Measurements from ENCODE around the gene GALNT18.

The GALNT18 gene

DNA sequence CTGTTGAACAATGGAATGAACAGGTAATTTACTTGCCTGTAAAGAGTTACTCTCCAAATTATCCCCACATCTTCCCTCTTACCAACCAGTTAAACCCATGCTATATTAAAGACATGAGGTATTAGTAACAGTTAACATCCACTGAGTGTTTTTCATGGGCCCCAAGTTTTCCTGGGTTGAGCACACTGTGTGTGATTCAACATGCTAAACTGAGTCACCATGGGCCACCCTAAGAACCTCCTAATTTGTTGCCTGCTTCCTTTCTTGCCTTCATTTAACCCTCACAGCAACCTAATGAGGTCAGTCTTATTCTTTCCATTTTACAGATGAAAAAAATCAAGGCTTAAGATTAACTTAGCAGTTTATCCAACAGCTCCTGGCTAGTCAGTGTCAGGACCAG is 51.0 kb downstream of the GALNT18 start:
- in situ Hi-C loops (cut with HindIII; ENCODE audit: low sequenced_read_pairs) = loop anchor here (5.0 kb wide), 1 partner anchor 49 kb away; no protein-coding TSS in a partner anchor

GRCh38 chr11:11569936-11570491 is 51.8 kb downstream of the GALNT18 start:
- in situ Hi-C loops (cut with HindIII; ENCODE audit: low sequenced_read_pairs) = loop anchor here (5.0 kb wide), 1 partner anchor 48 kb away; no protein-coding TSS in a partner anchor

DNA sequence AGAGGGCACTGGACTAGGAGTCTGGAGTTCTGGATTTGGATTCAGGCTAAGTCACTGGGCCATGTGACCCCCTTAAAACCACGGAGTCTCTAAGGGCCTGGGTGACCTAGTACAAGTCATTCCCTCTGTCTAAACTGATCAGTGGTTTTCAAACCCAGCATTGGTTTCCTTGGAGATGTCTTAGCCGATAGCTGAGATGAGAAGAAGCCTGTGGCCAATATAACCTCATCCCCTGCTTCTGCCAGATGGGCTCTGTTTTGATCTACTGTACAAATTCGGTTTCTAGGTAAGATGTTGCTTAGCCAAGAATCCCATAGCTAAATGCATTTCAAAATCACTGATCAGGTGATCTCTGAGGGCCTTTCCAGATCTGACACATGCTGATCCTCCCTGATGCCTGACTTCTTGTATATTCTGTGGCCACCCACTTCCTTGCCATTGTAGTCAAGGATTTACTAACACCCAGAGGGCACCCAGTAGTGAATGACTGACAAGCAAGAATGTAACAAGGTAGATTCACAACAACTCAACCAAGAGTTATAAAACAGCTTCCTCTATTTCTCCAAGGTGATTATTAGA is 53.1 kb downstream of the GALNT18 start:
- in situ Hi-C loops (cut with HindIII; ENCODE audit: low sequenced_read_pairs) = no loop called here

DNA sequence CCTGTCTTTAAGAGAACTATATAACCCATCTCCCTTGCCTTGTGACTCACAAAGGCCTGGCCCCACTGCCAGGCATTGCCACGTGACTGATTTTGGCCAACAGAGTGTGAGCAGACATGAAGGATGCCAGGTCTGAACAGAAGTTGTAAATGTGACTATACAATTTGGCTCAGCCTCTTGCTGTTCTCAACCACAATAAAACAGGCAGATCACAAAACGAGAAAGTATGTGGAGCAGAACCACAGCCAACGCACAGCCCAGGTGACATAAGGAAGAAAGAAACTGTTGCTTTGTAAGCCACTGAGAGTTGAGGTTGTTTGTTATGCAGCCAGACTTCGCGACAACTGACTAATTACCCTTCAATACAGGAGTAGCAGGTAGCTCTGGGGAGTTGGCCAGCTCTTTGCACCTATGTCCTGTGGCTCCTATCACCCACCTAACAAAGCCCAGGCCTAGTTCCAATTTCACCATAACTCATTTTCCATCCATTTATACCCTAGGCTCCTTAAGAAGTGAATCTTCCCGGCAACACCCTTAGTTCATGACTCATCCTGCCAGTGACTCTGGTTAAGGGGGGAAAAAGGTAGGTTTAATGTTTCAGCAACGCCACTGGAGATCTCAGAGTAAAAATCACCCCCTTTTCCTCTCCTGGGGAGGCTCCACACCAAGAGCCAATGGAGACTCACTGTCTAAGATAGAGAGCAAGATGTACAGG is 53.7 kb downstream of the GALNT18 start:
- in situ Hi-C loops (cut with HindIII; ENCODE audit: low sequenced_read_pairs) = no loop called here

- in situ Hi-C loops (cut with HindIII; ENCODE audit: low sequenced_read_pairs) = no loop called here
Measured at GRCh38 chr11:11565636-11566035, 56.2 kb downstream of the GALNT18 start.

DNA sequence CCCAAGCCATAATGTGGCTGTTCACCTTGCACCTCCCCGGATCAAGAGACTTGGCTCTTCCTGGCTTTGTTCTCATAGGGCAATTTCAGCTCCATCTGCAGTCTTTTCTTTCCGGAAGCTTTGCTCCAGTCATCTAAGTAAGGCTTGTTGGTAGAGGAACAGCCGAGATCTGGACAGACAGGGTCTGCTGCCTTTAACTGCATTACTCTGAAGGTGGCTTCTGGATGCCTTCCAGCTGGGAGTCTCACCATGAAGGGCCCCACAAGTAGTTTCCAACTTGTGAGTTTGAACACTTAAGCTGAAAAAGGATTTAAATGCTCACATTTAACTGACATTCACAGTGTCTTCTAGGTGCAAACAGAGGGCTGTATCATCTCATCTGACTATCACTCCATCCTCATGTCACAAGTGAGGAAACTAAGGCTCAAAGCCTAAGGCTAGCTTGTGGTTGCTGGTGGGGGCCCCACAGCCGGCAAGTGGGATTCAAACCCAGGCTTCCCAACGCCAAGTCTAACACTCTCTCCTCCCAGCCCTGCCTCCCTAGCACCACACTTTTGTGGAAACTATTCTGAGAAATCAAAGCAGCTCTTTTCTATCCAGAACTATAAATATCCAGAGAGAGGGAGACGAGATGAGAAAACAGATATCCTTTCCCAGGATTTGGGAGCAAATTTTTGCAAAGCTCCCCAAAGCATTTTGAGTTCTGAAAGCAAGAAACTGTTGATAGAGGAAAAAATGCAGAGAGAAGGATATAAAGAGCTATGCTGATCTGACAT is 58.4 kb downstream of the GALNT18 start:
- in situ Hi-C loops (cut with HindIII; ENCODE audit: low sequenced_read_pairs) = no loop called here

DNA sequence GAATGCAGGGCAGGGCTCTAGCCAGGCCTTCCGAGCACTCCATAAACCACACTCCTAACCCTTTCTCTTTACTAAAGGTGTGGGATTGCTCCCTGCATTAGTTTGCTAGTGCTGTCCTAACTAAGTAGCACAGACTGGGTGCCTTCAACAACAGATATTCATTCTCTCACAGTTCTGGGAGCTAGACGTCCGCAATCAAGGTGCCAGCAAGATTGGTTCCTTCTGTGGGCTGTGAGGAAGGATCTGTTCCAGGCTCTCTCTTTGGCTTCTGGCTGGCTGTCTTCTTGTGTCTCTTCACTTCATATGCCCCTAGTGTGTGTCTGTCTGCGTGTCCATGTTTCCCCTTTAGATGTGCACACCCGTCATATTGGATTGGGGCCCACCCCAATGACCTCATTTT is 59.8 kb downstream of the GALNT18 start:
- in situ Hi-C loops (cut with HindIII; ENCODE audit: low sequenced_read_pairs) = no loop called here

DNA sequence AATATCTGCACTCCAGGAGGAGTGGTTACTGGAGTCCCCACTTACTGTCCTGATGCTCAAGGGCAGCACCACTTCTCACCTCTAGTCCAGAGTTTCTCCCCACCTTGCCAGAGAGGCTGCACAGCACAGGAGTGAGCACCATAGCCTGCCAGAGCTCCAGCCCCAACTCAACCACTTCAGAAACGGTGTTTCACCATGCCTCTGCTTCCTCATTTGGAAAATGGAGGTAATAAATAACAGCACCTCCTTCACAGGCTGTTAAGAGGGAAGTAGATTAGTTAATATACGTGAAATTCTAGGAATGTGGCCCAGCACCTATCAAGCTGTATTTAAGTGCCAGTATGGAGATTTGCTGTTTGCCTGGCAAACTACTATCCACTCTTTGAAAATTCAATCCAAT is 63.0 kb downstream of the GALNT18 start:
- in situ Hi-C loops (cut with HindIII; ENCODE audit: low sequenced_read_pairs) = no loop called here

DNA sequence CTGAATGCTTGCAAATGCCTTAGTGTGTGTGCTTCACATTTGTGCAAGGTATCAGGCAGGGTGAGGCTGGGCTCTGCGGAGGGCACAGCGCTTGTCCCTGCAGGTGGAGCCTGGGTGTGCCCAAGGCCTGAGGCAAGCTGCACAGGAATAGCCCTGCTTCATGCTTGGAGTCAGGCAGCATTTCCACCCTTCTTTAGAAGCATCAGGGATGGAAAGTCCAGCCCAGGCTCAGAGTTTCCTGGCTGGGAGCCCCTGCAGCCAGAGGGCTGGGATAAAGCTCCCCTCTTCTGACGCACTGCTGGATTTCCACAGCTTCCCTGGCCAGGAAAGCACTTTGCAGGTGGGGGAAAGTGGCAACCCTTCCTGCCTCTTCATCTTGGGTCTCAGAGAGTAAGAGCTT is 63.4 kb downstream of the GALNT18 start:
- in situ Hi-C loops (cut with HindIII; ENCODE audit: low sequenced_read_pairs) = no loop called here

- in situ Hi-C loops (cut with HindIII; ENCODE audit: low sequenced_read_pairs) = no loop called here
Measured at GRCh38 chr11:11555208-11555607, 66.6 kb downstream of the GALNT18 start.

DNA sequence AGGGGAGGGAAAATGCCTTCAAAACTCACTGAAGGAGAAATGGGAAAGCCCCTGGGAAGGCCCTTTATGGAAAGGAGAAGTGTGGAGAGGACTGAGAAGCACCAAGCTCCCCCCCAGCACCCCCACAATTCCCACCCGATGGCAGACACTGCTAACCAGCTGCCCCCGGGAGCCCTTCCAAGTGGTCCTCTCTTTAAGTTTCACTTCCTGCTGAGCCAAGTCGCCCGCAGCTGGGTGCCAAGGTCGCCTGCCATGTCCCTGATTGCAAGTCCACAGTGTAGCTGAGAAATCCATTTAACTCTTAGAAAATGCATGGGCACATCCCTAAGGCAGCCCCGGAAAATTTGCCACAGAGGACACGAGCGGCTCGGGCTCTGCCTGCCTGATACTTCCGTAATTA is 68.2 kb downstream of the GALNT18 start:
- in situ Hi-C loops (cut with HindIII; ENCODE audit: low sequenced_read_pairs) = no loop called here

DNA sequence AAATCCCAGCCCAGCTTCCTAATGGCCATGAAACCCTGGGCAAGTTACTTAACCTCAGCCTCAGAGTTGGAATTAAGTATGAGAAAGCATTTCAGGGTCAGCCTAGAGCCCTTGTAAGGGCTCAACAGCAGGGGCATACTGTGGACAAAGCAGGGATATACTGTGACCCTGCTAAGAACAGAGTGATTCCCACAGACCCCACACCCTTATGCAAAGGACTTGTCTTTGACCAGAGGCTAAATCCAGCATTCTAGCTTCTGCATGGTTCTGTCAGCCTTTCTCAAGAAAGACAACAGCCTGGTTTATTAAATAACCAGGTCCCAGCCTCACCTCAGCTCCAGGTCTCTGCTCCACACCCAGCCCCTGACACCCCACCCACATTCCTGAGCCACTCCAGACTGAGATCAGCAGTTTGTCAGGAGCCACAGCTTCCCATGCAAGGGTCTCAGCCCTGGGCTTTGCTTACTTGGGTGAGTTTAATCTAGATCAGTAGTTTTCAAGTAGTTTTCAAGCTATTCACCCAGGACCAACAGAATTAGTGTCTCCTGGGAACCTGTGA is 69.2 kb downstream of the GALNT18 start:
- in situ Hi-C loops (cut with HindIII; ENCODE audit: low sequenced_read_pairs) = no loop called here

GRCh38 chr11:11550534-11550933 is 71.3 kb downstream of the GALNT18 start:
- in situ Hi-C loops (cut with HindIII; ENCODE audit: low sequenced_read_pairs) = no loop called here

GRCh38 chr11:11545285-11546275 is 76.2 kb downstream of the GALNT18 start:
- in situ Hi-C loops (cut with HindIII; ENCODE audit: low sequenced_read_pairs) = no loop called here

DNA sequence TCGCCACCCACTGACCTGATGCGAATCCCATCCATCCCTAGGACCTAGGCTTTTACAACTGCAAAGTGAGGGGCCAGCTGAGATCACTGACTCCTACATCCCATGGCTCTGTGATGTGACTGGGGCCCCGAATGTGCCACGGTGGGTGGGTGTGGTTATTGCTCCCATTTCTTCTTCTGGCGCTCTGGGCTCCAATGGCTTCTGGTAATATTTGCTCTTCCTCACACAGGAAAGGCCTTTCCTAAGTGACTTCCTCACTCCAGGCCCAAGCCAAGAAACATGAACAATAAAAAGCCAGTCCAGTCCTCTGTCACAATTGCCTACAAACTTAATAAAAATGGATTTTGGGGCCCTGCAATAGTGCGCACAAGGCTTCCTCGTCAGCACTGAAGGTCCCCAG is 78.1 kb downstream of the GALNT18 start:
- in situ Hi-C loops (cut with HindIII; ENCODE audit: low sequenced_read_pairs) = no loop called here

DNA sequence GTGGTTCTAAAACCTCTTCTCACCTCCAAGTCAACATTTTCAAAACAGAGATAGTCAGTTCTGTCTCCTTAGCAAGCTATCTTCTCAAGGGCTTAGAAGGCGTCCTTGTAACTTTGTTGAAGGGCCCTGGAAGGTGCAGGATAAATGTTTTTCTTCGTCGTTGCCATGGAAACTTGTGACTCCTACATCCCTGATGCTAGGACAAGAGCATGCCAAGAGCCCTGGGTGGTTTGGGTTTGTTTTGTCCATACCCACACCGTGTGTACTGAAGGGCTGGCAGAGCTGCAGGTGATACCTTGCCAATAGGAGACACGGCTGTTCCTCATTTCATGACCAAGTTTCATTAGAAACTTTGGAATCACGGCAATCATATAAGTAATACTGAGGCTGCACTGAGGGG is 81.6 kb downstream of the GALNT18 start:
- in situ Hi-C loops (cut with HindIII; ENCODE audit: low sequenced_read_pairs) = no loop called here

DNA sequence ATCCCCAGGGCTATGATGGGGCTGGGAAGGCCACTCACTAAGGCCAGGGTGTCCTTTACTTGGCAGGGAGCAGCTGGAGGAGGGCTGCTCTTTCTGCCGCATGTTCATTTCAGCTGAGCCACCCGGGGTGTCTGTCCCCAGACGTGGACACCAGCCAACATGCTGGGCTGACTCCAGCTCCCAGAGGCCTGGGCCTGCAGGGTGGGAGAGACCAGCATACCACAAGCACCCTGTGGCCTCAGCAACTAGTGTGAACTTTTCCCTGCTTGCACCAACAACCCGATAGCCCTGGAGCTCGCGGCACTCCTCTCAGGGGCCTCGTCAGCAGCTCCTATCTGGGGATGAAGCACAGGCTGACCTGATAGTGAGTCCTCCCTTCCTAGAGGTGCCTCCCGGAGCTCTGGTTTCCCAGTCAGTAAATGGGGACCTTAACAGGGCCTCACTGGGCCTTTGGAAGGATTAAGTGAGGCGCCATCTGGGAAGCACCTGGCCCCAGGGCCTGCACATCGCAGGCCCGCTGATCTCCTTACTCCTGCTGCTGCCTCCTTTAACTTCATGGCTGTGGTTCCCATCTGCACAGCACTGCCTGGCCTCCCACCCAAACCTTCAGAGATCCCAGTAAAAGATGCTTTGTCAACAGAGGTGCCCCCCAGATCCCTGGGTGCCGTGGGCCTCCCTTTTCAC is 83.4 kb downstream of the GALNT18 start:
- in situ Hi-C loops (cut with HindIII; ENCODE audit: low sequenced_read_pairs) = no loop called here

DNA sequence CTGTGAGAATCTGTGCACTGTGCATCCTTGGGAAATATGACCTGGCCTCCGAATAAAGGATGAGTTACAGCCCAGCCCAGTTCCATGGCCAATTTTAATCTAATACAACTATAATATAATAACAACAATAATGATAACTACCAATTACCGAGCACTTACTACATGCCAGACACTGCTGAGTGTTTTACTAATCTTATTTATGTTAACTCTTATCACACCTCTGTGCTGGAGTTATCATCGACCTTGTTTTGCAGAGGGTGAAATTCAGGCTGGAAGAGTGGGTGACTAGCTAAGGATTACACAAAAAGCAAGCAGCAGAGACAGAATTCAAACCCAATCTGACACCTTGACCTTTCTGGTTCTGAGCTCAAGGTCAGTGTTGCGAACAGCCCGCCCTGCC is 83.9 kb downstream of the GALNT18 start:
- in situ Hi-C loops (cut with HindIII; ENCODE audit: low sequenced_read_pairs) = no loop called here

DNA sequence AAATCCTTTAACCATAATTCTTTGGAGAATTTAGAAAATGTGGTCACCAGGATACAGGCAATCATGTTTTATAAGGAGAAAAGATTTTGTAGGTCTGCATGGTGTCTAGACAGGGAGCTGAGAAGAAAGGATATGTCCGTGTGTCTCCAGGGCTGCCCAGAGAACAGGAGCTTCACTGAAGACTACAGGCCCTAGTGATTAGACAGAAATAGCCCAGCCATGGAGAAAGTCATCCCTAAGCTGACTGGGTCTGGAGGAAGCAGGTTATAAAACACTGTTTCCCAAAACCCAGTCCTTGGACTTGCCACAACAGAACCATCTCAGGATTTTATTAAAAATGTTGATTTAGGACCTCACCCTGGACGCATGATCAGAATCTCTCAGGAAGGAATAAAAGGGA is 84.4 kb downstream of the GALNT18 start:
- in situ Hi-C loops (cut with HindIII; ENCODE audit: low sequenced_read_pairs) = no loop called here

DNA sequence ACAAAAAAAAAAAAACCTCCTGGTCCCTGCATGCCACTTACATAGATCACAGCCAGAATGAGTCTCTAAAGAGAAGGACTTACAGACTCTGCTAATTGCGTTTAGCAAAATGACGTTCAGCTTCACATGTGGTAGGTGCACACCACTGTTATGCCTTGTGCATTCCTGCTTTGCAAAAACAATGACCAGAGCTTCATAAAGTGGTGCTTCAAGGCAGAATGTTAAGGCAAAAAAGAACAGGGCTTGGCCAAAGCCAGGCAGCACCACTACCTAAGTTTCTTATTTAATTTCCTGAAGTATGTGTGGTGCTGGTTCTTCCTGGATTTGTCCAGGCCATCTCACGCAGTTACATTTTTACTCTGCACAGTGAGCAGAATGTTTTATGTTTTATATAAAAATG is 85.2 kb downstream of the GALNT18 start:
- in situ Hi-C loops (cut with HindIII; ENCODE audit: low sequenced_read_pairs) = no loop called here

Measured in endothelial cell of hepatic sinusoid (primary cell).